Endothelial cell of umbilical vein (primary cell): ENCODE results near the gene CRLF3.

Experiments used
- EZH2 ChIP-seq: IDR thresholded peaks from 2 replicates; pipeline ENCODE4 v1.6.1; 2012; ENCODE audit warnings: borderline replicate concordance, low read depth, mild to moderate bottlenecking, moderate library complexity, low read length, inconsistent platforms; ENCODE audit not compliant: severe bottlenecking
- POLR2A ChIP-seq: IDR thresholded peaks from 2 replicates; pipeline ENCODE4 v1.6.1; 2012; ENCODE audit warnings: low read depth, mild to moderate bottlenecking, control low read depth, low read length
- TF ChIP-seq, protein P1 (sequence below), 2 donors: IDR thresholded peaks; 1 replicate in 1 of 2; 2 replicates in 1 of 2; pipeline ENCODE4 v1.5.1; 2011; ENCODE audit warnings: low read length in 2 of 2, mild to moderate bottlenecking in 2 of 2, moderate library complexity in 2 of 2, control low read depth in 1 of 2, inconsistent platforms in 1 of 2, low read depth in 1 of 2; ENCODE audit not compliant: insufficient read depth in 1 of 2; ENCODE audit errors: extremely low read depth in 1 of 2

- TF ChIP-seq POLR2A, result no peak
- no peak for TF ChIP-seq EZH2
- TF ChIP-seq, protein P1, sequence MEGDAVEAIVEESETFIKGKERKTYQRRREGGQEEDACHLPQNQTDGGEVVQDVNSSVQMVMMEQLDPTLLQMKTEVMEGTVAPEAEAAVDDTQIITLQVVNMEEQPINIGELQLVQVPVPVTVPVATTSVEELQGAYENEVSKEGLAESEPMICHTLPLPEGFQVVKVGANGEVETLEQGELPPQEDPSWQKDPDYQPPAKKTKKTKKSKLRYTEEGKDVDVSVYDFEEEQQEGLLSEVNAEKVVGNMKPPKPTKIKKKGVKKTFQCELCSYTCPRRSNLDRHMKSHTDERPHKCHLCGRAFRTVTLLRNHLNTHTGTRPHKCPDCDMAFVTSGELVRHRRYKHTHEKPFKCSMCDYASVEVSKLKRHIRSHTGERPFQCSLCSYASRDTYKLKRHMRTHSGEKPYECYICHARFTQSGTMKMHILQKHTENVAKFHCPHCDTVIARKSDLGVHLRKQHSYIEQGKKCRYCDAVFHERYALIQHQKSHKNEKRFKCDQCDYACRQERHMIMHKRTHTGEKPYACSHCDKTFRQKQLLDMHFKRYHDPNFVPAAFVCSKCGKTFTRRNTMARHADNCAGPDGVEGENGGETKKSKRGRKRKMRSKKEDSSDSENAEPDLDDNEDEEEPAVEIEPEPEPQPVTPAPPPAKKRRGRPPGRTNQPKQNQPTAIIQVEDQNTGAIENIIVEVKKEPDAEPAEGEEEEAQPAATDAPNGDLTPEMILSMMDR (IDR thresholded peaks at IDR 0.05; ENCODE audit: extremely low read depth in 1 of 2, insufficient read depth in 1 of 2, low read depth in 1 of 2, low read length in 2 of 2), result no peak
Measured at GRCh38 chr17:30812218-30813177, 12.0 kb downstream of the CRLF3 start.
